Measurements from ENCODE around the gene PDLIM1. TPM values are rescaled to one million over a fixed set of nuclear protein-coding genes. Genes with fewer than 3 reads are reported as not detected.
A peak's percentile ranks its signal among the peaks of the same experiment; 100 is the strongest.

The PDLIM1 gene
- polyA plus RNA-seq, 6 donors from 2014 or later = 348 to 523 (median 419) TPM

DNA sequence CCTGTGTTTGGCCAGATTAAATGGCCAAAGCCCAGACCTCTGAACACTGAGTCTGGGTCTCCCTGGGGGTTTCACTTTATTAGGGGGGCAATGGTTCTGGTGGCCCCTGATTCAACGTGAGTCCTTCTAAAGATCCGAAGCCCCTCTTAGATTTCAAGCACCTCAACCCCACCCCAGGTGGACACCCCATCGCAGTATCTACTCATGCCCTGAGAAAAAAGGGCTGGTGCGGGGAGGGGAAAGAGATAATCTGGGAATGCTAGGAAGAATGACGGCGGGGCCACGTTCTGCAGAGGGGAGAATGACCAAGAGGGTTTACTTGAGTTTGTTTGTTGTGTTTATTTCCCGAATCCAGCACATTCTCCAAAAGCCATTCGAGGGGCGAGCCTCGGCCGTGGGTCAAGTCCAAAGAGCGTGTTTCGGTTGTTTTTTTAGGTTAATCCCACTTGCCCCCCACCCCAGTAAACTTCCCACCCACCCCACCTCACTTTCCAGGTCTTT is 832 bp downstream of the PDLIM1 start:
- Mint-ChIP-seq H3K4me3 (peak overlapping the region; percentile 86 to 97 (median 94)), H3K36me3 (peaks cover 0 to 7% of the 10 kb centered on the region in 2 donors), H3K27ac (peak overlapping the region; percentile 94 to 98 (median 97)), H3K9me3 (no peaks in the 10 kb centered on the region), H3K4me1 (peaks cover 67 to 89% (median 84%) of the 10 kb centered on the region in 3 donors), H3K27me3 (no peaks in the 10 kb centered on the region)
- ATAC-seq (ENCODE audit: low read depth in 2 of 2) (no peak), DNase-seq (no peak)

DNA sequence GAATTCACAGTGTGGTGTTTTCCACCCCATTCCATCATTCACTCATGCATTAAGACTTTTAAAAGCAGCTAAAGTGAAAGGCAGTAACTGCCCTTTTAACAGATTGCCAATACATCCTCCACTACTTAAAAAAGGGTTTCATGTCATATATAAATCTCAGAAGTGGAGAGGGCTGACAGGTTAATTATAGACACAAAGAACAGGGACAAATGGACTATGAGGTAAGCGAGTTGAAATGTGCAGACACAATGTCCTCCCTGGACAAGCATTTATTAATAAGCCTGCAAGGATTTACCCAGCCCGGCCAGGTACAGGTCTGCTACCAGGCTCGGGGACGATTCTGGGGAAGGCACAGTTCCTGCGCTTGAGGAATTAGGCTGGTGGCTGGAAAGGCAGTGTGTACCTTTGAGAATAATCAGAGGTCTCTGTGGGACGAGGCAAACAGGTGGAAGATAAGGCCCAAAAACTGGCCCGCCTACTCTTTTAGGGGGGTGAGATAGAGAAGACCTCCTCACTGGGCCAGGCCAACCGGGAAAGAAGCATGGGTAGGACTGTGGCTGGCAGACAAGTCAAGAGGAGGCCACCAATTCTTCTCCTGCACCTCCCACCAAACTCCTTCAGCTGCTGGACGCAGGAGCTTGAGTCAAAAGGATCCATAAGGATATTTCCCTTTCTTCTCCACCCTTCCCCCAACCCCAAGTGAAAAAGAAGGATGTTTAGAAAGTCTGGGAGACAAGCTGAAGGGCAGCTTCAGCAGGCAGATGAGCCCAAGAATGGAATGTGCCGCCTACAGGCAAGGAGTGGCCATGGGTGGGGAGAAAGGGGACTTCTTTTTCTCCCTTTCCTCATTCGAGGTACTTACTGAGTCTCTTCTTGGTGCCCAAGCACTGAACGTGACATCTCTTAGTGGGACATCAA is 1.5 kb downstream of the PDLIM1 start:
- ATAC-seq (ENCODE audit: low read depth in 2 of 2) (no peak), DNase-seq (no peak)
- H3K36me3 Mint-ChIP-seq = peaks cover 0 to 7% of the 10 kb centered on the region in 2 donors
- H3K4me3 Mint-ChIP-seq = peak overlapping the region; percentile 86 to 97 (median 94)
- no peaks in the 10 kb centered on the region for H3K9me3 Mint-ChIP-seq
- peak overlapping the region; percentile 94 to 98 (median 97) for H3K27ac Mint-ChIP-seq
- peaks cover 66 to 89% (median 84%) of the 10 kb centered on the region in 3 donors for H3K4me1 Mint-ChIP-seq
- no peaks in the 10 kb centered on the region for H3K27me3 Mint-ChIP-seq

- DNase-seq = peak; percentile 23
- H3K27ac Mint-ChIP-seq = peak overlapping the region in 5 of 6 donors; percentile 51 to 96 (median 82)
- H3K4me1 Mint-ChIP-seq = peaks cover 63 to 87% (median 84%) of the 10 kb centered on the region in 3 donors
- no peak for ATAC-seq (ENCODE audit: low read depth in 2 of 2)
- peaks cover 0 to 7% of the 10 kb centered on the region in 2 donors for H3K36me3 Mint-ChIP-seq
- peak overlapping the region; percentile 42 to 94 (median 82) for H3K4me3 Mint-ChIP-seq
- H3K27me3 Mint-ChIP-seq = no peaks in the 10 kb centered on the region
- H3K9me3 Mint-ChIP-seq = no peaks in the 10 kb centered on the region
Measured at GRCh38 chr10:95288303-95288702, 2.5 kb downstream of the PDLIM1 start.

GRCh38 chr10:95287281-95287680 is 3.5 kb downstream of the PDLIM1 start:
- peaks cover 56 to 85% (median 83%) of the 10 kb centered on the region in 3 donors for H3K4me1 Mint-ChIP-seq
- no peaks in the 10 kb centered on the region for H3K9me3 Mint-ChIP-seq
- H3K4me3 Mint-ChIP-seq = peak overlapping the region in 5 of 8 donors; percentile 3 to 87 (median 10)

GRCh38 chr10:95286707-95287106 is 4.1 kb downstream of the PDLIM1 start:
- no peaks in the 10 kb centered on the region for H3K27me3 Mint-ChIP-seq
- H3K36me3 Mint-ChIP-seq = peaks cover 0 to 7% of the 10 kb centered on the region in 2 donors
- peaks cover 58 to 85% (median 83%) of the 10 kb centered on the region in 3 donors for H3K4me1 Mint-ChIP-seq
- peak overlapping the region in 5 of 6 donors; percentile 18 to 82 (median 53) for H3K27ac Mint-ChIP-seq
- no peaks in the 10 kb centered on the region for H3K9me3 Mint-ChIP-seq
- peak overlapping the region in 4 of 8 donors; percentile 27 to 74 (median 50) for H3K4me3 Mint-ChIP-seq
- ATAC-seq (ENCODE audit: low read depth in 2 of 2) (no peak), DNase-seq (no peak)

More at GRCh38 chr10:95287281-95287680, 3.5 kb downstream of the PDLIM1 start:
- peaks cover 0 to 7% of the 10 kb centered on the region in 2 donors for H3K36me3 Mint-ChIP-seq
- H3K27me3 Mint-ChIP-seq = no peaks in the 10 kb centered on the region
- no peak for DNase-seq
- no peak for ATAC-seq (ENCODE audit: low read depth in 2 of 2)
- peak overlapping the region in 1 of 6 donors; percentile 82 for H3K27ac Mint-ChIP-seq

DNA sequence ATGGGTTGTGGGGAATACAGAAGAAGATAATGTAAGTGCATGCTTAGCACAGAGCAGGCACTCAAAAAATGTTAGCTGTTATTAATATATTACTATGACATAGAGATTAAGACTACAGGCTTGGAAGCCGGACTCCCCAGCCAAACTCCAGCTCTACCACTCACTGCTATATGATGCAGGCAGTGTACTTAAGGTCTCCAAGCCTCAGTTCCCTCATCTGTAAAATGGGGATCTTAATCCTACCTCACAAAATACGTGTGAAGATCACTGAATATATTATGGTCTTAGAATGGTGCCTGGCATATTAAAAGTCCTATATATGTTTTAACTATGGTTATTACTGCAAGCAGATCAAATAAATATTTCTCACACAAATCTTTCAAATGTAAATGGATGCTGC is 5.2 kb downstream of the PDLIM1 start:
- no peaks in the 10 kb centered on the region for H3K27me3 Mint-ChIP-seq
- H3K9me3 Mint-ChIP-seq = no peaks in the 10 kb centered on the region
- H3K27ac Mint-ChIP-seq = peak overlapping the region in 4 of 6 donors; percentile 23 to 60 (median 35)
- no peak for DNase-seq
- H3K36me3 Mint-ChIP-seq = peaks cover 0 to 7% of the 10 kb centered on the region in 2 donors
- ATAC-seq (ENCODE audit: low read depth in 2 of 2) = no peak
- peaks cover 61 to 91% (median 88%) of the 10 kb centered on the region in 3 donors for H3K4me1 Mint-ChIP-seq
- no peak overlapping the region for H3K4me3 Mint-ChIP-seq

DNA sequence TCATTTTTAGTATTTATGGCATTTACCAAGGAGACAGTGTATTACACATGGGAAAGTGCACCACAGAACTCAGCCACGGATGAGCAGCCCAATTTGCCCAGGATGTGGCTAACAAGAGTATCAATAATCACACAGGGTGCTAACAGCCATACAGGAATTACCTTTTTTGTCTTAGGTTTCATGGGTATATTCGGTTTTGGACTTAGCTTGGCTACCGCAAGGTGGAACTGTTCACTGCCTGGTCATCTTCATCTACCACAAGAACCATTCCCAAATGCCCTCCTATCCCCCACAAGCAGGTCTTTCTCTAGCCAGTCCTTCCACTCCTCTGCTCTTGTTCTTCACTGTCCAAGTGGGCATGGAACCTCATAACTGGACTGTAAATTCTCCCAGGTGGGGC is 6.0 kb downstream of the PDLIM1 start:
- H3K27ac Mint-ChIP-seq = peak overlapping the region in 4 of 6 donors; percentile 22 to 76 (median 52)
- no peak for DNase-seq
- H3K4me1 Mint-ChIP-seq = peaks cover 61 to 95% (median 86%) of the 10 kb centered on the region in 3 donors
- H3K27me3 Mint-ChIP-seq = no peaks in the 10 kb centered on the region
- H3K9me3 Mint-ChIP-seq = no peaks in the 10 kb centered on the region
- ATAC-seq (ENCODE audit: low read depth in 2 of 2) = no peak
- no peak overlapping the region for H3K4me3 Mint-ChIP-seq
- peaks cover 0 to 7% of the 10 kb centered on the region in 2 donors for H3K36me3 Mint-ChIP-seq

DNA sequence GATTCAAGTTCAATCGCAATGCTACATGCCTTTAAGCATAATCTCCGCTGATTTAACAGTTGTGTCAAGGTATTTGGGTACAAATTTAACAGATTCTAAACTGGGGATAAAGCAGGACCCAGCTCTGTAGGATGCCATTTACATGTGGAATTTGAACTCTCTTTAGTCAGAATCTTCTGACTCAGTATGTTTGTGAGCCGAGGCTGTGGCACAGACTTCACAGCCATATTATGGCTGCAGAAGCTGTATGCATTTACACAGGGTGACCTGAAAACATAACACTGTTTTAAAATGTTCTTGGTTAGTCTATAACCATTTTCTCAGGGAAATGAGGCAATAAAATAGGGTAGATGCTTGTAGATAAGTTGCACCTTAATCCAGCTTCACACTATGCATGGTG is 8.7 kb downstream of the PDLIM1 start:
- Mint-ChIP-seq H3K27ac (peak overlapping the region in 1 of 6 donors; percentile 65), H3K9me3 (no peaks in the 10 kb centered on the region), H3K4me1 (peaks cover 65 to 96% (median 87%) of the 10 kb centered on the region in 3 donors), H3K27me3 (no peaks in the 10 kb centered on the region), H3K36me3 (peaks cover 0 to 5% of the 10 kb centered on the region in 2 donors), H3K4me3 (no peak overlapping the region)
- ATAC-seq (ENCODE audit: low read depth in 2 of 2) = no peak
- no peak for DNase-seq

GRCh38 chr10:95281206-95281605 is 9.6 kb downstream of the PDLIM1 start:
- DNase-seq (no peak), ATAC-seq (ENCODE audit: low read depth in 2 of 2) (no peak)
- Mint-ChIP-seq H3K4me3 (peak overlapping the region in 2 of 8 donors; percentile 22 to 63), H3K27ac (peak overlapping the region in 4 of 6 donors; percentile 49 to 76 (median 60)), H3K9me3 (no peaks in the 10 kb centered on the region), H3K4me1 (peaks cover 65 to 96% (median 89%) of the 10 kb centered on the region in 3 donors), H3K27me3 (no peaks in the 10 kb centered on the region), H3K36me3 (no peaks in the 10 kb centered on the region)

- Mint-ChIP-seq H3K27ac (peak overlapping the region in 4 of 6 donors; percentile 49 to 76 (median 60)), H3K4me1 (peaks cover 66 to 96% (median 87%) of the 10 kb centered on the region in 3 donors), H3K36me3 (no peaks in the 10 kb centered on the region), H3K9me3 (no peaks in the 10 kb centered on the region), H3K27me3 (no peaks in the 10 kb centered on the region), H3K4me3 (peak overlapping the region in 1 of 8 donors; percentile 16)
- ATAC-seq (ENCODE audit: low read depth in 2 of 2) (no peak), DNase-seq (no peak)
Measured at GRCh38 chr10:95280637-95281036, 10.2 kb downstream of the PDLIM1 start.

- H3K36me3 Mint-ChIP-seq = no peaks in the 10 kb centered on the region
- H3K9me3 Mint-ChIP-seq = no peaks in the 10 kb centered on the region
Measured at GRCh38 chr10:95279042-95279820, 11.6 kb downstream of the PDLIM1 start.

GRCh38 chr10:95278061-95278988 is 12.5 kb downstream of the PDLIM1 start:
- peaks cover 61 to 88% (median 85%) of the 10 kb centered on the region in 3 donors for H3K4me1 Mint-ChIP-seq

More at GRCh38 chr10:95279042-95279820, 11.6 kb downstream of the PDLIM1 start:
- ATAC-seq (ENCODE audit: low read depth in 2 of 2) (no peak), DNase-seq (no peak)
- peaks cover 59 to 88% (median 85%) of the 10 kb centered on the region in 3 donors for H3K4me1 Mint-ChIP-seq
- H3K27me3 Mint-ChIP-seq = no peaks in the 10 kb centered on the region
- peak overlapping the region; percentile 9 to 90 (median 28) for H3K27ac Mint-ChIP-seq
- H3K4me3 Mint-ChIP-seq = peak overlapping the region in 3 of 8 donors; percentile 2 to 37 (median 4)

More at GRCh38 chr10:95278061-95278988, 12.5 kb downstream of the PDLIM1 start:
- H3K27me3 Mint-ChIP-seq = no peaks in the 10 kb centered on the region
- DNase-seq (no peak), ATAC-seq (ENCODE audit: low read depth in 2 of 2) (no peak)
- H3K36me3 Mint-ChIP-seq = no peaks in the 10 kb centered on the region
- peak overlapping the region in 6 of 8 donors; percentile 3 to 72 (median 50) for H3K4me3 Mint-ChIP-seq
- no peaks in the 10 kb centered on the region for H3K9me3 Mint-ChIP-seq
- peak overlapping the region; percentile 15 to 97 (median 65) for H3K27ac Mint-ChIP-seq

Measured in naive B cell (primary cell).